K562 (cell line): Measurements from ENCODE around the gene PDZD8. TPM values are rescaled to one million over a fixed set of nuclear protein-coding genes. Genes with fewer than 3 reads are reported as not detected.

ENCODE experiments used
- ATAC-seq: fragments of 200-7000 bp; cut with Tn5 transposase; 3 replicates; pipeline ENCODE4 v1.9.1; 2020; ENCODE audit warnings: moderate library complexity
- BruUV-seq: library from RNA; stranded (reverse); fragments of 400-500 nt; replicated peaks from 2 replicates; lab custom pipeline; 2021; lab: Mats Ljungman, UMichigan
- CTCF ChIA-PET: fragments of 300-600 bp; formaldehyde crosslinking; extraction: SDS; loops from one replicate; lab custom pipeline; 2021; ENCODE audit warnings: low intra/inter-chr PET ratio; lab: Yijun Ruan, JAX
- POLR2A ChIA-PET: fragments of 300-600, 350-650 bp; sonication (Branson Sonifier 250); formaldehyde crosslinking; extraction: SDS; loops from one replicate; lab custom pipeline; 2021; ENCODE audit warnings: antibody characterized with exemption, inconsistent platforms; lab: Yijun Ruan, JAX
- DNase-seq, 4 experiments: peaks; one replicate each; pipeline versions ENCODE4 v3.0.0 to v3.0.0-alpha.2; 2011 to 2018; ENCODE audit warnings: low spot score in 3 of 4, mixed read lengths in 3 of 4; ENCODE audit errors: extremely low read depth in 1 of 4
- FAIRE-seq: peaks from 2 replicates; lab custom pipeline; 2011; peaks lifted over from hg19 to GRCh38; lab: Jason Lieb, UNC
- H2AFZ ChIP-seq: 2 replicates; pipeline ENCODE4 v1.6.0; 2011; ENCODE audit warnings: low read depth, low read length, control low read depth, inconsistent platforms
- H3K27ac ChIP-seq: fragments of 200-600 bp; 3 replicates; pipeline ENCODE4 v1.8.0; 2011; ENCODE audit warnings: low read depth, mild to moderate bottlenecking, control low read depth, inconsistent platforms, low read length, moderate library complexity, mixed read lengths; ENCODE audit errors: extremely low read depth
- H3K27me3 ChIP-seq, 2 experiments: fragments of 300-600 bp in 1 of 2; 2 replicates in 1 of 2; 3 replicates in 1 of 2; pipeline versions ENCODE4 v1.6.0 to v1.8.0; 2011; ENCODE audit warnings: inconsistent platforms in 2 of 2, low read length in 2 of 2, mild to moderate bottlenecking in 1 of 2, mixed read lengths in 1 of 2, moderate library complexity in 1 of 2; ENCODE audit not compliant: control insufficient read depth in 2 of 2, insufficient read depth in 2 of 2
- H3K36me3 ChIP-seq: fragments of 300-600 bp; 3 replicates; pipeline ENCODE4 v1.8.0; 2011; ENCODE audit warnings: mild to moderate bottlenecking, low read length, inconsistent platforms; ENCODE audit not compliant: control insufficient read depth, insufficient read depth
- H3K4me1 ChIP-seq, 2 experiments: fragments of 200-600 bp in 1 of 2; replicated peaks in 1 of 2; 2 replicates in 1 of 2; 3 replicates in 1 of 2; pipeline versions ENCODE4 v1.5.1 to v1.8.0; 2011; ENCODE audit warnings: inconsistent platforms in 2 of 2, low read length in 2 of 2, mild to moderate bottlenecking in 1 of 2, mixed read lengths in 1 of 2, moderate library complexity in 1 of 2; ENCODE audit not compliant: control insufficient read depth in 2 of 2, insufficient read depth in 2 of 2
- H3K4me2 ChIP-seq: 2 replicates; pipeline ENCODE4 v1.6.1; 2011; ENCODE audit warnings: low read length, control low read depth, inconsistent platforms, mixed read lengths; ENCODE audit not compliant: insufficient read depth
- H3K4me3 ChIP-seq: fragments of 200-600 bp; sonication (generic), shearing (Covaris generic); 2 replicates; pipeline ENCODE4 v1.5.1; 2016; ENCODE audit warnings: control low read depth, inconsistent platforms
- H3K79me2 ChIP-seq: fragments of 200-600 bp; 3 replicates; pipeline ENCODE4 v1.8.0; 2011; ENCODE audit warnings: low read length, inconsistent platforms; ENCODE audit not compliant: control insufficient read depth, insufficient read depth
- H3K9ac ChIP-seq, 2 experiments: 2 replicates each; pipeline versions ENCODE4 v1.6.0 to v1.6.1; 2011; ENCODE audit warnings: low read depth in 2 of 2, low read length in 2 of 2, control low read depth in 1 of 2, inconsistent platforms in 1 of 2, mild to moderate bottlenecking in 1 of 2, mixed read lengths in 1 of 2; ENCODE audit not compliant: insufficient read depth in 1 of 2
- H3K9me1 ChIP-seq: one replicate; pipeline ENCODE4 v1.6.0; 2011; ENCODE audit warnings: inconsistent platforms, mild to moderate bottlenecking, low read length, moderate library complexity; ENCODE audit not compliant: control insufficient read depth, insufficient read depth
- H3K9me3 ChIP-seq: replicated peaks from 2 replicates; pipeline ENCODE4 v1.5.1; 2011; ENCODE audit warnings: low read depth, low read length, inconsistent platforms; ENCODE audit not compliant: control insufficient read depth, insufficient read depth
- H4K20me1 ChIP-seq: replicated peaks from 2 replicates; pipeline ENCODE4 v1.6.1; 2011; ENCODE audit warnings: low read length, inconsistent platforms, mixed read lengths; ENCODE audit not compliant: control insufficient read depth, insufficient read depth
- HLTF ChIP-seq: fragments of 450-650 bp; IDR thresholded peaks from 2 replicates; pipeline ENCODE4 v1.6.1; 2016
- IRF9 ChIP-seq: fragments of 450-650 bp; IDR thresholded peaks from 2 replicates; pipeline ENCODE4 v1.6.1; 2016; ENCODE audit warnings: missing biosample characterization, missing genetic modification characterization
- SIN3A ChIP-seq, 2 experiments: fragments of 150-350 bp in 1 of 2; IDR thresholded peaks; 2 replicates each; pipeline ENCODE4 v1.6.1; 2011 to 2016; ENCODE audit warnings: borderline replicate concordance in 2 of 2, low read depth in 2 of 2, low read length in 2 of 2, mild to moderate bottlenecking in 2 of 2, moderate library complexity in 2 of 2; ENCODE audit not compliant: control insufficient read depth in 1 of 2
- TAL1 ChIP-seq: fragments of 450-650 bp; IDR thresholded peaks from 2 replicates; pipeline ENCODE4 v1.6.1; 2016; ENCODE audit warnings: mild to moderate bottlenecking
- TCF7 ChIP-seq: sonication (generic); IDR thresholded peaks from 2 replicates; pipeline ENCODE4 v1.6.1; 2016; ENCODE audit warnings: antibody characterized with exemption, borderline replicate concordance
- ZBED1 ChIP-seq: IDR thresholded peaks from 2 replicates; pipeline ENCODE4 v1.6.1; 2014
- ZNF174 ChIP-seq: fragments of 250-450 bp; sonication (Bioruptor Pico); IDR thresholded peaks from 2 replicates; pipeline ENCODE4 v1.4.0; 2020; ENCODE audit warnings: mild to moderate bottlenecking
- ZNF318 ChIP-seq, 2 experiments: fragments of 450-650 bp; IDR thresholded peaks; 2 replicates each; pipeline ENCODE4 v1.6.1; 2016; ENCODE audit warnings: mild to moderate bottlenecking in 2 of 2, borderline replicate concordance in 1 of 2, low read depth in 1 of 2, moderate library complexity in 1 of 2
- ZNF584 ChIP-seq: fragments of 200-800 bp; sonication (Bioruptor generic); IDR thresholded peaks from 2 replicates; pipeline ENCODE4 v1.6.1; 2016; ENCODE audit warnings: low read depth, mild to moderate bottlenecking, missing genetic modification characterization, missing compliant biosample characterization
- in situ Hi-C: fragments of 300-500 bp; cut with MboI; formaldehyde crosslinking; loops from 4 replicates; pipeline ENCODE4 v1.15.0; 2018; ENCODE audit warnings: inconsistent platforms, mixed read lengths
- intact Hi-C: fragments of 100-400 bp; cut with micrococcal nuclease; formaldehyde crosslinking; loops from 2 replicates; pipeline ENCODE4 v1.14.2; 2022
- polyA plus RNA-seq, 8 experiments: library from polyadenylated mRNA; depleted of rRNA in 4 of 8; stranded (reverse) in 5 of 8; unstranded in 3 of 8; fragments of >200 nt; fragmentation: Nextera tagmentation in 2 of 8; fragmentation: Illumina TruSeq in 1 of 8; extraction: Ambion mirVana in 2 of 8; extraction: Trizol in 1 of 8; gene quantifications; 2 replicates each; pipeline versions ENCODE4 v1.2.1 to v1.2.3, GENCODE V29; 2011 to 2014; ENCODE audit warnings: inconsistent platforms in 1 of 8, missing spikeins in 1 of 8
- total RNA-seq, 7 experiments: library from RNA; depleted of rRNA in 6 of 7; stranded (reverse); fragments of >200 nt in 6 of 7; fragmentation: Illumina TruSeq in 2 of 7; extraction: Trizol in 2 of 7; gene quantifications; 2 replicates each; pipeline versions ENCODE4 v1.2.1 to v1.2.3, GENCODE V29; 2011 to 2021; ENCODE audit warnings: low replicate concordance in 1 of 7
- TF ChIP-seq, protein P1 (sequence below): sonication (generic); formaldehyde crosslinking; IDR thresholded peaks from 2 replicates; pipeline ENCODE4 v1.8.0; 2023; ENCODE audit warnings: mild to moderate bottlenecking, missing genetic modification reagents

PDZD8 gene
- total and polyA plus RNA-seq, 9 of the 15 experiments (the other 6 are each of a cell fraction or from before 2014, with no cell fraction given) = 5.5 to 53.4 (median 36.8) TPM

GRCh38 chr10:117362313-117362712, 12.9 kb downstream of the PDZD8 start:
- DNase-seq = no peak
- Histone ChIP-seq H3K9me1 (no peaks in the 10 kb centered on the region), H3K9me3 (no peaks in the 10 kb centered on the region), H4K20me1 (peaks cover 13% of the 10 kb centered on the region), H3K4me1 (peaks cover 10 to 13% of the 10 kb centered on the region in 2 experiments; a peak in 4 of 5 replicates), H2AFZ (no peak overlapping the region), H3K27me3 (no peaks in the 10 kb centered on the region), H3K79me2 (peaks cover 98% of the 10 kb centered on the region), H3K36me3 (peaks cover 9% of the 10 kb centered on the region; the same call in 2 of the 3 replicates), H3K4me3 (no peak overlapping the region), H3K27ac (no peak overlapping the region), H3K4me2 (no peak overlapping the region), H3K9ac (no peak overlapping the region)
- no peak for FAIRE-seq
- BruUV-seq = no TSS peak
- no peak for ATAC-seq
- ChIA-PET CTCF (no interaction called here), POLR2A (no interaction called here)
- intact Hi-C loops = no loop called here
- in situ Hi-C loops = no loop called here
- TF ChIP-seq, protein P1, sequence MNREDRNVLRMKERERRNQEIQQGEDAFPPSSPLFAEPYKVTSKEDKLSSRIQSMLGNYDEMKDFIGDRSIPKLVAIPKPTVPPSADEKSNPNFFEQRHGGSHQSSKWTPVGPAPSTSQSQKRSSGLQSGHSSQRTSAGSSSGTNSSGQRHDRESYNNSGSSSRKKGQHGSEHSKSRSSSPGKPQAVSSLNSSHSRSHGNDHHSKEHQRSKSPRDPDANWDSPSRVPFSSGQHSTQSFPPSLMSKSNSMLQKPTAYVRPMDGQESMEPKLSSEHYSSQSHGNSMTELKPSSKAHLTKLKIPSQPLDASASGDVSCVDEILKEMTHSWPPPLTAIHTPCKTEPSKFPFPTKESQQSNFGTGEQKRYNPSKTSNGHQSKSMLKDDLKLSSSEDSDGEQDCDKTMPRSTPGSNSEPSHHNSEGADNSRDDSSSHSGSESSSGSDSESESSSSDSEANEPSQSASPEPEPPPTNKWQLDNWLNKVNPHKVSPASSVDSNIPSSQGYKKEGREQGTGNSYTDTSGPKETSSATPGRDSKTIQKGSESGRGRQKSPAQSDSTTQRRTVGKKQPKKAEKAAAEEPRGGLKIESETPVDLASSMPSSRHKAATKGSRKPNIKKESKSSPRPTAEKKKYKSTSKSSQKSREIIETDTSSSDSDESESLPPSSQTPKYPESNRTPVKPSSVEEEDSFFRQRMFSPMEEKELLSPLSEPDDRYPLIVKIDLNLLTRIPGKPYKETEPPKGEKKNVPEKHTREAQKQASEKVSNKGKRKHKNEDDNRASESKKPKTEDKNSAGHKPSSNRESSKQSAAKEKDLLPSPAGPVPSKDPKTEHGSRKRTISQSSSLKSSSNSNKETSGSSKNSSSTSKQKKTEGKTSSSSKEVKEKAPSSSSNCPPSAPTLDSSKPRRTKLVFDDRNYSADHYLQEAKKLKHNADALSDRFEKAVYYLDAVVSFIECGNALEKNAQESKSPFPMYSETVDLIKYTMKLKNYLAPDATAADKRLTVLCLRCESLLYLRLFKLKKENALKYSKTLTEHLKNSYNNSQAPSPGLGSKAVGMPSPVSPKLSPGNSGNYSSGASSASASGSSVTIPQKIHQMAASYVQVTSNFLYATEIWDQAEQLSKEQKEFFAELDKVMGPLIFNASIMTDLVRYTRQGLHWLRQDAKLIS = no peak
- no peak for TF ChIP-seq TAL1
- TF ChIP-seq ZBED1 = no peak
- TF ChIP-seq IRF9 = no peak
- TF ChIP-seq ZNF318 (IDR thresholded peaks at IDR 0.05; ENCODE audit: borderline replicate concordance in 1 of 2, low read depth in 1 of 2) = no peak
- no peak for TF ChIP-seq ZNF174
- no peak for TF ChIP-seq SIN3A (IDR thresholded peaks at IDR 0.05; ENCODE audit: borderline replicate concordance in 2 of 2, control insufficient read depth in 1 of 2, low read depth in 2 of 2, low read length in 2 of 2)
- no peak for TF ChIP-seq ZNF584 (CRISPR knock-in tag)
- TF ChIP-seq TCF7 = no peak
- no peak for TF ChIP-seq HLTF
